SU-DHL-6 (cell line): Measurements from ENCODE around the gene SYCN.

Source experiments
- H2AFZ ChIP-seq: fragments of 200-600 bp; sonication (generic); 2 replicates; pipeline ENCODE4 v1.6.1; 2014; ENCODE audit warnings: low read depth, mild to moderate bottlenecking, moderate library complexity, mixed read lengths, antibody characterized with exemption, low read length; ENCODE audit not compliant: severe bottlenecking
- H3F3A ChIP-seq: fragments of 200-600 bp; shearing (Covaris generic); 2 replicates; pipeline ENCODE4 v1.6.0; 2016; ENCODE audit warnings: antibody characterized with exemption, mild to moderate bottlenecking; ENCODE audit not compliant: insufficient read depth
- H3K27ac ChIP-seq: fragments of 200-600 bp; sonication (generic); 2 replicates; pipeline ENCODE4 v1.5.1; 2016; ENCODE audit warnings: low read depth, mild to moderate bottlenecking, low read length, moderate library complexity, mixed read lengths
- H3K27me3 ChIP-seq: fragments of 200-600 bp; sonication (generic), shearing (Covaris generic); 2 replicates; pipeline ENCODE4 v1.6.0; 2014; ENCODE audit warnings: mild to moderate bottlenecking, low read length
- H3K36me3 ChIP-seq: fragments of 200-600 bp; sonication (generic); 2 replicates; pipeline ENCODE4 v1.6.1; 2014; ENCODE audit warnings: mild to moderate bottlenecking, low read length, mixed read lengths
- H3K4me2 ChIP-seq: fragments of 300-600, 200-600 bp; shearing (Covaris generic), sonication (generic); 2 replicates; pipeline ENCODE4 v1.6.0; 2014; ENCODE audit warnings: low read length, low read depth, mild to moderate bottlenecking; ENCODE audit not compliant: poor library complexity, severe bottlenecking
- H3K4me3 ChIP-seq: fragments of 200-600 bp; sonication (generic); 2 replicates; pipeline ENCODE4 v1.5.1; 2014; ENCODE audit warnings: antibody characterized with exemption, low read length, mild to moderate bottlenecking, mixed read lengths; ENCODE audit not compliant: insufficient read depth, poor library complexity, severe bottlenecking
- H3K79me2 ChIP-seq: fragments of 200-600 bp; sonication (generic); 2 replicates; pipeline ENCODE4 v1.6.1; 2014; ENCODE audit warnings: mild to moderate bottlenecking, low read length, moderate library complexity; ENCODE audit not compliant: insufficient read depth
- H3K9ac ChIP-seq: fragments of 200-600 bp; sonication (generic); 2 replicates; pipeline ENCODE4 v1.7.0; 2014; ENCODE audit warnings: mild to moderate bottlenecking, low read length
- H3K9me2 ChIP-seq: fragments of 200-600 bp; sonication (generic); replicated peaks from 2 replicates; pipeline ENCODE4 v1.6.1; 2014; ENCODE audit warnings: low read length; ENCODE audit not compliant: insufficient read depth
- H3K9me3 ChIP-seq: fragments of 200-600 bp; sonication (generic); 2 replicates; pipeline ENCODE4 v1.6.1; 2014; ENCODE audit warnings: low read length, mixed read lengths; ENCODE audit not compliant: insufficient read depth
- H4K20me1 ChIP-seq: fragments of 200-600 bp; sonication (generic); 2 replicates; pipeline ENCODE4 v1.6.1; 2014; ENCODE audit warnings: low read depth, mild to moderate bottlenecking, antibody characterized with exemption, low read length, moderate library complexity, mixed read lengths
- EZH2phosphoT487 ChIP-seq: fragments of 200-600 bp; sonication (generic), shearing (Covaris generic); conservative IDR thresholded peaks from 2 replicates; pipeline ENCODE4 v1.6.1; 2018; ENCODE audit warnings: mild to moderate bottlenecking, antibody characterized with exemption, low read length, moderate library complexity, mixed read lengths
- TF ChIP-seq, protein P1 (sequence below): fragments of 200-600 bp; sonication (generic); IDR thresholded peaks from one replicate; pipeline ENCODE4 v1.5.1; 2017; ENCODE audit warnings: antibody characterized with exemption, mild to moderate bottlenecking, low read length, moderate library complexity; ENCODE audit not compliant: insufficient read depth, poor library complexity, severe bottlenecking

The SYCN gene

DNA sequence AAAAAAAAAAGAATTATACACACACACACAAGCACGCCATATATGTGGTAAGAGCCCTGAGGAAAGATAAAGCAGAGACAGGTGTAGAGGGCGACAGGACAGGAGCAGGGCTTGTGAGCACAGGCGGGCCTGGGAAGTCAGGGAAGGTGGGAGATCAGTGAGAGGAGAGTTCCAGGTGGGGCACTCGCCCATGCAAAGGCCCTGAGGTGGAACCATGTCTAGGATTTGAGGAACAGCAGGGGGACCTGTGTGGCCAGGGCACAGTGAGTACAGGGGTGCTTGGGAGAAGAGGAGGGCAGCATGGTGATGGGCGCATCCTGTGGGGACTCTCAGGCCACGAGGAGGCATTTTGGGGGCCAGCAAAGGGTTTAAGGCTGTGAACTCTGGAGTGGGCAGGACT is 39.8 kb downstream of the SYCN start:
- H3K9me2 ChIP-seq = no peaks in the 10 kb centered on the region
- H3K27me3 ChIP-seq = no peaks in the 10 kb centered on the region
- no peak overlapping the region for H3K4me3 ChIP-seq
- no peaks in the 10 kb centered on the region for H4K20me1 ChIP-seq
- no peaks in the 10 kb centered on the region for H3F3A ChIP-seq
- H3K36me3 ChIP-seq = no peaks in the 10 kb centered on the region
- H2AFZ ChIP-seq = no peak overlapping the region
- H3K9ac ChIP-seq = no peak overlapping the region
- no peaks in the 10 kb centered on the region for H3K9me3 ChIP-seq
- no peaks in the 10 kb centered on the region for H3K79me2 ChIP-seq
- no peak overlapping the region for H3K27ac ChIP-seq
- TF ChIP-seq, protein P1, sequence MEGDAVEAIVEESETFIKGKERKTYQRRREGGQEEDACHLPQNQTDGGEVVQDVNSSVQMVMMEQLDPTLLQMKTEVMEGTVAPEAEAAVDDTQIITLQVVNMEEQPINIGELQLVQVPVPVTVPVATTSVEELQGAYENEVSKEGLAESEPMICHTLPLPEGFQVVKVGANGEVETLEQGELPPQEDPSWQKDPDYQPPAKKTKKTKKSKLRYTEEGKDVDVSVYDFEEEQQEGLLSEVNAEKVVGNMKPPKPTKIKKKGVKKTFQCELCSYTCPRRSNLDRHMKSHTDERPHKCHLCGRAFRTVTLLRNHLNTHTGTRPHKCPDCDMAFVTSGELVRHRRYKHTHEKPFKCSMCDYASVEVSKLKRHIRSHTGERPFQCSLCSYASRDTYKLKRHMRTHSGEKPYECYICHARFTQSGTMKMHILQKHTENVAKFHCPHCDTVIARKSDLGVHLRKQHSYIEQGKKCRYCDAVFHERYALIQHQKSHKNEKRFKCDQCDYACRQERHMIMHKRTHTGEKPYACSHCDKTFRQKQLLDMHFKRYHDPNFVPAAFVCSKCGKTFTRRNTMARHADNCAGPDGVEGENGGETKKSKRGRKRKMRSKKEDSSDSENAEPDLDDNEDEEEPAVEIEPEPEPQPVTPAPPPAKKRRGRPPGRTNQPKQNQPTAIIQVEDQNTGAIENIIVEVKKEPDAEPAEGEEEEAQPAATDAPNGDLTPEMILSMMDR = no peak
- TF ChIP-seq EZH2phosphoT487 = no peak
- no peak overlapping the region for H3K4me2 ChIP-seq

DNA sequence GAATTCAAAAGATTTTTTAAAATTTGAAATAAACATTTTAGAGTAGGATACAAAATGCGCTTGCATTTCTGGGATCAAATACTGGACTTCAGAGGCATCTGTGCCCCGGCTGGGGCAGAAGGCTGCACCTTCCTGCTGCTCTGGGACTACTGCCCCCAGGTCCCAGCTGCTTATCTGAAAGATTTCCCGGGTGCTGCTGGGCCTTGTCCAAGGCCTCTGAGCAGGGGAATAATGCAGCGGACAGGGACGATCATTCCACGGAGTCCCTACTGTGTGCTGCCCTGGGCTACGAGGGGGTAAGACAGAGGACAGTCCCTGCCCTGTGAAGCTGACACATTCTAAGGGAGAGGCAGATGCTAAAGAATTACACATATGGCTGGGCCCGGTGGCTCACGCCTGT is 40.4 kb downstream of the SYCN start:
- Histone ChIP-seq H3K9ac (no peak overlapping the region), H2AFZ (no peak overlapping the region), H4K20me1 (no peaks in the 10 kb centered on the region), H3K27ac (no peak overlapping the region), H3K4me2 (no peak overlapping the region), H3K36me3 (no peaks in the 10 kb centered on the region), H3K9me2 (no peaks in the 10 kb centered on the region), H3K9me3 (no peaks in the 10 kb centered on the region), H3K4me3 (no peak overlapping the region), H3F3A (no peaks in the 10 kb centered on the region), H3K27me3 (no peaks in the 10 kb centered on the region), H3K79me2 (no peaks in the 10 kb centered on the region)
- TF ChIP-seq EZH2phosphoT487 = no peak
- TF ChIP-seq, protein P1 = no peak

DNA sequence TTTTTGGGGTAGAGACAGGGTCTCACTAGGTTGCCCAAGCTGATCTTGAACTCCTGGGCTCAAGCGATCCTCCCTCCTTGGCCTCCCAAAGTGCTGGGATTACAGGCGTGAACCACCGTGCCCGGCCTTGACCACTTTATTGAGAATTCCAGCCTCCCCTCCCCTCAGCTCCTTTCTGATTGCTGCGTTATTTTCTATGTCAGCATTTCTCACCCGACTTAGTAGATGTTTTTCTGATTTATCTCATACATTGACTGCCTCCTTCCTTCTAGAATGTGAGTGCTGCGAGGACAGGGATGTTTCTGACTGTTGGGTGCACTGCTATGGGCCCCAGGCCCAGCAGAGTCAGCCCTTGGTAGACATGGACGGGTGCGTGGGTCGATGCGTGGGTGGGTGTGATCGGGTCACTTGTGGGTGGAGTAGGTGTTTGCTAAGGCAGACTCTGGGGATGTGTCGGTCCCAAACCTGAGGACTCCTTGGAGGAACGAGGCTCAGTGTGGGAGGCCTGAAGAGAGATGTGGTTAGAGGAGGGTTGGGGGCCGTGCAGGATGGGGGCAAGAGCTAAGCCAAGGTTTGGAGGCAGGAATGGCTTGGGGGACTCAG is 41.5 kb downstream of the SYCN start:
- Histone ChIP-seq H3K27me3 (no peaks in the 10 kb centered on the region), H3K9me3 (no peaks in the 10 kb centered on the region), H3K9ac (no peak overlapping the region), H4K20me1 (no peaks in the 10 kb centered on the region), H3K9me2 (no peaks in the 10 kb centered on the region), H3K4me3 (no peak overlapping the region), H3F3A (no peaks in the 10 kb centered on the region), H3K4me2 (no peak overlapping the region), H3K79me2 (no peaks in the 10 kb centered on the region), H3K36me3 (no peaks in the 10 kb centered on the region), H3K27ac (no peak overlapping the region), H2AFZ (no peak overlapping the region)
- TF ChIP-seq EZH2phosphoT487 = no peak
- TF ChIP-seq, protein P1 = no peak
